ACC112 (cell line): ENCODE data around the gene ZNF275.
A peak's percentile ranks its signal among the peaks of the same experiment; 100 is the strongest.
"Not testable (repeated sequence)": the region's sequence is repeated elsewhere in the genome, so short reads cannot be mapped to it uniquely, and the experiment has no call there.

Source experiments
- H2AFZ ChIP-seq: fragments of 200-600 bp; sonication (generic); one replicate; pipeline ENCODE4 v1.6.0; 2017; ENCODE audit warnings: antibody characterized with exemption, low read length; ENCODE audit not compliant: unreplicated experiment
- H3K27ac ChIP-seq: fragments of 200-600 bp; sonication (generic); 2 replicates; pipeline ENCODE4 v1.5.1; 2014; ENCODE audit warnings: low read depth, mild to moderate bottlenecking, antibody characterized with exemption, low read length, moderate library complexity
- H3K27me3 ChIP-seq: fragments of 200-600 bp; sonication (generic); 2 replicates; pipeline ENCODE4 v1.6.1; 2014; ENCODE audit warnings: mild to moderate bottlenecking, antibody characterized with exemption, low read length, moderate library complexity, mixed read lengths; ENCODE audit not compliant: insufficient read depth
- H3K36me3 ChIP-seq: fragments of 200-600 bp; sonication (generic); 2 replicates; pipeline ENCODE4 v1.6.1; 2016; ENCODE audit warnings: mild to moderate bottlenecking, antibody characterized with exemption, low read length, moderate library complexity, mixed read lengths; ENCODE audit not compliant: insufficient read depth
- H3K4me1 ChIP-seq: fragments of 200-600 bp; sonication (generic); one replicate; pipeline ENCODE4 v1.6.1; 2016; ENCODE audit warnings: low read length, mixed read lengths; ENCODE audit not compliant: insufficient read depth, unreplicated experiment, control insufficient read depth
- H3K4me3 ChIP-seq: fragments of 200-600 bp; sonication (generic); 2 replicates; pipeline ENCODE4 v1.5.1; 2014; ENCODE audit warnings: mild to moderate bottlenecking, low read depth, low read length
- H3K79me2 ChIP-seq: fragments of 200-600 bp; sonication (generic); one replicate; pipeline ENCODE4 v1.6.0; 2016; ENCODE audit warnings: low read length; ENCODE audit not compliant: control insufficient read depth, unreplicated experiment, insufficient read depth

Gene ZNF275

GRCh38 chrX:153319295-153320046 lies 14.5 kb upstream of the ZNF275 start:
- no peaks in the 10 kb centered on the region for H3K79me2 ChIP-seq

GRCh38 chrX:153320047-153320443 lies 13.9 kb upstream of the ZNF275 start:
- H3K27ac ChIP-seq, H3K4me3 ChIP-seq, H2AFZ ChIP-seq, H3K4me1 ChIP-seq, H3K79me2 ChIP-seq, H3K36me3 ChIP-seq: not testable (repeated sequence)
- peaks cover 24% of the 10 kb centered on the region for H3K27me3 ChIP-seq

More at GRCh38 chrX:153319295-153320046, 14.5 kb upstream of the ZNF275 start:
- no peak overlapping the region for H3K4me3 ChIP-seq
- no peak overlapping the region for H2AFZ ChIP-seq
- no peak overlapping the region for H3K27ac ChIP-seq
- H3K4me1 ChIP-seq, result no peaks in the 10 kb centered on the region
- peaks cover 24% of the 10 kb centered on the region for H3K27me3 ChIP-seq
- no peaks in the 10 kb centered on the region for H3K36me3 ChIP-seq

GRCh38 chrX:153320555-153321184 lies 13.3 kb upstream of the ZNF275 start:
- peaks cover 28% of the 10 kb centered on the region for H3K27me3 ChIP-seq
- no peaks in the 10 kb centered on the region for H3K79me2 ChIP-seq
- no peak overlapping the region for H3K27ac ChIP-seq
- no peak overlapping the region for H3K4me3 ChIP-seq
- H3K4me1 ChIP-seq, result no peaks in the 10 kb centered on the region
- no peak overlapping the region for H2AFZ ChIP-seq
- no peaks in the 10 kb centered on the region for H3K36me3 ChIP-seq

- Histone ChIP-seq H3K79me2 (no peaks in the 10 kb centered on the region), H3K4me3 (no peak within 1 kb of the TSS)
Observed at GRCh38 chrX:153321381-153322124, 12.4 kb upstream of the ZNF275 start, which contains the start of gene PNMA6F. Gene PNMA6F (minus strand): TSS chrX:153321767. CDS start chrX:153320674, 1,093 bp downstream.

GRCh38 chrX:153327561-153327960 lies 6.4 kb upstream of the ZNF275 start:
- H2AFZ ChIP-seq, result no peak overlapping the region
- H3K4me1 ChIP-seq, result no peaks in the 10 kb centered on the region
- H3K27me3 ChIP-seq, result peaks cover 41% of the 10 kb centered on the region
- H3K4me3 ChIP-seq, result no peak overlapping the region
- no peak overlapping the region for H3K27ac ChIP-seq
- no peaks in the 10 kb centered on the region for H3K79me2 ChIP-seq
- H3K36me3 ChIP-seq, result no peaks in the 10 kb centered on the region

More at GRCh38 chrX:153321381-153322124, 12.4 kb upstream of the ZNF275 start, which contains the start of gene PNMA6F:
- Histone ChIP-seq H3K36me3 (no peaks in the 10 kb centered on the region), H2AFZ (no peak within 1 kb of the TSS), H3K27ac (no peak within 1 kb of the TSS), H3K27me3 (peaks cover 32% of the 10 kb centered on the region), H3K4me1 (no peaks in the 10 kb centered on the region)

GRCh38 chrX:153333266-153333665 lies 687 bp upstream of the ZNF275 start:
- H3K4me1 ChIP-seq, result peaks cover 6% of the 10 kb centered on the region
- H2AFZ ChIP-seq, result peak overlapping the region; percentile 50
- peak overlapping the region; percentile 87 for H3K4me3 ChIP-seq
- H3K79me2 ChIP-seq, result peaks cover 18% of the 10 kb centered on the region
- peak overlapping the region; percentile 64 for H3K27ac ChIP-seq
- peaks cover 8% of the 10 kb centered on the region for H3K27me3 ChIP-seq
- H3K36me3 ChIP-seq, result no peaks in the 10 kb centered on the region

- H3K79me2 ChIP-seq, result peaks cover 19% of the 10 kb centered on the region
- H3K36me3 ChIP-seq, result no peaks in the 10 kb centered on the region
- H3K4me3 ChIP-seq, result peak overlapping the region; percentile 87
- H3K27ac ChIP-seq, result no peak overlapping the region
- no peaks in the 10 kb centered on the region for H3K27me3 ChIP-seq
- no peak overlapping the region for H2AFZ ChIP-seq
- peaks cover 6% of the 10 kb centered on the region for H3K4me1 ChIP-seq
Observed at GRCh38 chrX:153334654-153335295, 822 bp downstream of the ZNF275 start.

- Histone ChIP-seq H3K4me3 (no peak overlapping the region), H3K27me3 (no peaks in the 10 kb centered on the region), H3K4me1 (peaks cover 6% of the 10 kb centered on the region), H3K79me2 (peaks cover 19% of the 10 kb centered on the region), H2AFZ (no peak overlapping the region), H3K36me3 (no peaks in the 10 kb centered on the region), H3K27ac (no peak overlapping the region)
Observed at GRCh38 chrX:153336121-153336894, 2.4 kb downstream of the ZNF275 start.

- no peak overlapping the region for H2AFZ ChIP-seq
- no peaks in the 10 kb centered on the region for H3K27me3 ChIP-seq
- H3K27ac ChIP-seq, result no peak overlapping the region
- H3K4me3 ChIP-seq, result no peak overlapping the region
- peaks cover 9% of the 10 kb centered on the region for H3K4me1 ChIP-seq
- H3K36me3 ChIP-seq, result no peaks in the 10 kb centered on the region
- H3K79me2 ChIP-seq, result peaks cover 25% of the 10 kb centered on the region
Observed at GRCh38 chrX:153336988-153337387, 3.0 kb downstream of the ZNF275 start.

- Histone ChIP-seq H3K4me1 (peaks cover 4% of the 10 kb centered on the region), H3K27ac (no peak overlapping the region), H2AFZ (no peak overlapping the region), H3K27me3 (no peaks in the 10 kb centered on the region), H3K4me3 (no peak overlapping the region), H3K79me2 (peaks cover 29% of the 10 kb centered on the region), H3K36me3 (no peaks in the 10 kb centered on the region)
Observed at GRCh38 chrX:153338836-153339235, 4.9 kb downstream of the ZNF275 start.
